ENCODE data around the gene CD82.

DNA sequence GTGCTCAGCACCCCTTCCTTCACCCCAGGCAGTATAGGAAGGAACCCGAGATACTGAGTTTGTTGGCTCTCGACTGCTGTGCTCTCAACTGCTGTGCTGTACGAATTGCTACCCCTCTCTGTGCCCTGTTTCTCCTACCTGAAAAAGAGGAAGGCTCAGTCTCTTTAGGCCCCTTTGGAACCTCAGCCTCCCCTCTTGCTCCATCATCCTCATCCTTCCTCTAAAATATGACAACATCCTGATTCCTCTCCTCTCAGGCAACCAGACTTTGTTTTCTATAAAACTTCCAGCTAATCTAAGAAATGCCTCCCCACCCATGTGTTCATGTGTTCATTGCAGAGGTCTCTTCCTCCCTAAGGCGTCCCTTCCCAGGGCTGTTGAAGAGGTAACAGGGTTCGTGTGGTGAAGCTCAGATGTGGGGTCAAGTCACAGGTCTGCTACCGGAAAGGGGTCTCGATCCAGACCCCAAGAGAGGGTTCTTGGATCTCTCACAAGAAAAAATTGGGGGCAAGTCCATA is 35.5 kb upstream of the CD82 start:
- no peak for TF ChIP-seq POLR2A (IDR thresholded peaks at IDR 0.05)
- TF ChIP-seq, protein P1, sequence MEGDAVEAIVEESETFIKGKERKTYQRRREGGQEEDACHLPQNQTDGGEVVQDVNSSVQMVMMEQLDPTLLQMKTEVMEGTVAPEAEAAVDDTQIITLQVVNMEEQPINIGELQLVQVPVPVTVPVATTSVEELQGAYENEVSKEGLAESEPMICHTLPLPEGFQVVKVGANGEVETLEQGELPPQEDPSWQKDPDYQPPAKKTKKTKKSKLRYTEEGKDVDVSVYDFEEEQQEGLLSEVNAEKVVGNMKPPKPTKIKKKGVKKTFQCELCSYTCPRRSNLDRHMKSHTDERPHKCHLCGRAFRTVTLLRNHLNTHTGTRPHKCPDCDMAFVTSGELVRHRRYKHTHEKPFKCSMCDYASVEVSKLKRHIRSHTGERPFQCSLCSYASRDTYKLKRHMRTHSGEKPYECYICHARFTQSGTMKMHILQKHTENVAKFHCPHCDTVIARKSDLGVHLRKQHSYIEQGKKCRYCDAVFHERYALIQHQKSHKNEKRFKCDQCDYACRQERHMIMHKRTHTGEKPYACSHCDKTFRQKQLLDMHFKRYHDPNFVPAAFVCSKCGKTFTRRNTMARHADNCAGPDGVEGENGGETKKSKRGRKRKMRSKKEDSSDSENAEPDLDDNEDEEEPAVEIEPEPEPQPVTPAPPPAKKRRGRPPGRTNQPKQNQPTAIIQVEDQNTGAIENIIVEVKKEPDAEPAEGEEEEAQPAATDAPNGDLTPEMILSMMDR (IDR thresholded peaks at IDR 0.05), result no peak
